Endothelial cell of umbilical vein (primary cell): Measurements from ENCODE around the gene CD72. TPM values are rescaled to one million over a fixed set of nuclear protein-coding genes. Genes with fewer than 3 reads are reported as not detected.

Experiments
- BruUV-seq: library from RNA; stranded (reverse); fragments of 400-500 nt; replicated peaks from 2 replicates; lab custom pipeline; 2021; lab: Mats Ljungman, UMichigan
- CTCF ChIA-PET: fragments of 300-600, 350-600 bp; sonication (Branson Sonifier 250); formaldehyde crosslinking; loops from one replicate; lab custom pipeline; 2021; ENCODE audit warnings: antibody characterized with exemption, inconsistent platforms; lab: Charles Lee
- POLR2A ChIA-PET: fragments of 300-600, 350-600 bp; sonication (Branson Sonifier 250); formaldehyde crosslinking; loops from one replicate; lab custom pipeline; 2021; ENCODE audit warnings: antibody characterized with exemption, inconsistent platforms; lab: Charles Lee
- DNase-seq: peaks from one replicate; pipeline ENCODE4 v3.0.0-alpha.2; 2011; ENCODE audit warnings: low read depth, low spot score
- FAIRE-seq: peaks from 2 replicates; lab custom pipeline; 2011; peaks lifted over from hg19 to GRCh38; lab: Jason Lieb, UNC
- H2AFZ ChIP-seq: 2 replicates; pipeline ENCODE4 v1.6.0; 2012; ENCODE audit warnings: low read depth, low read length, control low read depth, inconsistent platforms
- H3K27ac ChIP-seq: 2 replicates; pipeline ENCODE4 v1.5.1; 2011; ENCODE audit warnings: low read depth, mild to moderate bottlenecking, control low read depth, low read length, moderate library complexity; ENCODE audit not compliant: insufficient read depth
- H3K27me3 ChIP-seq, 2 experiments: 2 replicates each; pipeline versions ENCODE4 v1.6.0 to v1.6.1; 2011; ENCODE audit warnings: low read length in 2 of 2, mixed read lengths in 1 of 2; ENCODE audit not compliant: control insufficient read depth in 2 of 2, insufficient read depth in 2 of 2
- H3K36me3 ChIP-seq, 2 experiments: 2 replicates in 1 of 2; 3 replicates in 1 of 2; pipeline ENCODE4 v1.5.1; 2011; ENCODE audit warnings: low read length in 2 of 2, mild to moderate bottlenecking in 1 of 2, moderate library complexity in 1 of 2; ENCODE audit not compliant: control insufficient read depth in 2 of 2, insufficient read depth in 2 of 2; ENCODE audit errors: extremely low read depth in 1 of 2
- H3K4me1 ChIP-seq: 3 replicates; pipeline ENCODE4 v1.5.1; 2011; ENCODE audit warnings: mild to moderate bottlenecking, low read length; ENCODE audit not compliant: control insufficient read depth, insufficient read depth; ENCODE audit errors: extremely low read depth
- H3K4me2 ChIP-seq: 2 replicates; pipeline ENCODE4 v1.6.1; 2011; ENCODE audit warnings: low read length, control low read depth, mixed read lengths; ENCODE audit not compliant: insufficient read depth
- H3K4me3 ChIP-seq, 3 experiments: fragments of 200-600 bp in 1 of 3; sonication (generic), shearing (Covaris generic) in 1 of 3; replicated peaks in 1 of 3; 2 replicates each; pipeline ENCODE4 v1.5.1; 2011 to 2016; ENCODE audit warnings: control low read depth in 3 of 3, low read length in 3 of 3, mild to moderate bottlenecking in 2 of 3, inconsistent platforms in 1 of 3, low read depth in 1 of 3, moderate library complexity in 1 of 3; ENCODE audit not compliant: insufficient read depth in 1 of 3
- H3K79me2 ChIP-seq: 2 replicates; pipeline ENCODE4 v1.6.0; 2012; ENCODE audit warnings: low read length, inconsistent platforms; ENCODE audit not compliant: control insufficient read depth, insufficient read depth
- H3K9ac ChIP-seq: replicated peaks from 2 replicates; pipeline ENCODE3; 2011; ENCODE audit warnings: low read length, control low read depth; ENCODE audit not compliant: insufficient read depth; ENCODE audit errors: extremely low read depth
- H3K9me1 ChIP-seq: replicated peaks from 3 replicates; pipeline ENCODE4 v1.6.0; 2011; ENCODE audit warnings: mild to moderate bottlenecking, low read length; ENCODE audit not compliant: control insufficient read depth, insufficient read depth; ENCODE audit errors: extremely low read depth
- H3K9me3 ChIP-seq: replicated peaks from 2 replicates; pipeline ENCODE4 v1.5.1; 2012; ENCODE audit warnings: low read length, inconsistent platforms; ENCODE audit not compliant: control insufficient read depth, insufficient read depth
- H4K20me1 ChIP-seq: replicated peaks from 2 replicates; pipeline ENCODE3; 2011; ENCODE audit warnings: mild to moderate bottlenecking, low read length; ENCODE audit not compliant: control insufficient read depth, insufficient read depth; ENCODE audit errors: extremely low read depth
- CTCF ChIP-seq, 2 donors: IDR thresholded peaks; 1 replicate in 1 of 2; 2 replicates in 1 of 2; pipeline ENCODE4 v1.5.1; 2011; ENCODE audit warnings: low read length in 2 of 2, mild to moderate bottlenecking in 2 of 2, moderate library complexity in 2 of 2, control low read depth in 1 of 2, inconsistent platforms in 1 of 2, low read depth in 1 of 2; ENCODE audit not compliant: insufficient read depth in 1 of 2; ENCODE audit errors: extremely low read depth in 1 of 2
- EZH2 ChIP-seq: IDR thresholded peaks from 2 replicates; pipeline ENCODE4 v1.6.1; 2012; ENCODE audit warnings: borderline replicate concordance, low read depth, mild to moderate bottlenecking, moderate library complexity, low read length, inconsistent platforms; ENCODE audit not compliant: severe bottlenecking
- FOS ChIP-seq: IDR thresholded peaks from 2 replicates; pipeline ENCODE4 v1.6.1; 2011; ENCODE audit warnings: mild to moderate bottlenecking, low read length, moderate library complexity, borderline replicate concordance; ENCODE audit not compliant: insufficient read depth
- GATA2 ChIP-seq: IDR thresholded peaks from 2 replicates; pipeline ENCODE4 v1.7.0; 2011; ENCODE audit warnings: low read depth, mild to moderate bottlenecking, moderate library complexity, mixed read lengths, low read length; ENCODE audit not compliant: insufficient read length, insufficient read depth
- JUN ChIP-seq: IDR thresholded peaks from 2 replicates; pipeline ENCODE4 v1.6.1; 2011; ENCODE audit warnings: borderline replicate concordance, low read depth; ENCODE audit not compliant: insufficient read length, insufficient read depth
- MAX ChIP-seq: IDR thresholded peaks from 2 replicates; pipeline ENCODE4 v1.6.1; 2011; ENCODE audit not compliant: insufficient read depth, insufficient read length
- MYC ChIP-seq: IDR thresholded peaks from one replicate; pipeline ENCODE4 v1.6.1; 2011; ENCODE audit warnings: mild to moderate bottlenecking, low read depth, low read length
- POLR2A ChIP-seq: IDR thresholded peaks from 2 replicates; pipeline ENCODE4 v1.6.1; 2012; ENCODE audit warnings: low read depth, mild to moderate bottlenecking, control low read depth, low read length
- POLR2AphosphoS5 ChIP-seq: IDR thresholded peaks from 2 replicates; pipeline ENCODE4 v1.6.1; 2012; ENCODE audit warnings: low read depth, mild to moderate bottlenecking, control low read depth, low read length, moderate library complexity; ENCODE audit not compliant: insufficient read depth
- dilution Hi-C: fragments of 300-500 bp; cut with MboI; formaldehyde crosslinking; loops from one replicate; pipeline ENCODE4 v1.15.0; 2019; ENCODE audit warnings: low sequenced_read_pairs; ENCODE audit not compliant: extremely low pct_ligation_motif_present
- intact Hi-C: fragments of 100-400 bp; cut with micrococcal nuclease; formaldehyde crosslinking; loops from one replicate; pipeline ENCODE4 v1.10.0; 2022
- polyA plus RNA-seq, 4 experiments: library from polyadenylated mRNA; depleted of rRNA in 3 of 4; stranded (reverse) in 3 of 4; unstranded in 1 of 4; fragments of >200 nt; gene quantifications; 2 replicates each; pipeline versions ENCODE4 v1.2.1 to v1.2.3, GENCODE V29; 2011 to 2012; ENCODE audit warnings: missing spikeins in 1 of 4
- total RNA-seq: library from RNA; stranded (reverse); gene quantifications from 2 replicates; pipeline ENCODE4 v1.2.3, GENCODE V29; 2021

The CD72 gene
- total and polyA plus RNA-seq, 2 donors (not counting 3 experiments of a cell fraction or from before 2014, with no cell fraction given), result 0.39 TPM; not detected in 1

GRCh38 chr9:35656831-35657545 is 38.8 kb upstream of the CD72 start:
- Histone ChIP-seq H4K20me1 (no peaks in the 10 kb centered on the region), H3K9ac (peak overlapping the region; percentile 14), H3K4me1 (peaks cover 9% of the 10 kb centered on the region), H3K4me2 (peak overlapping the region; percentile 37), H3K36me3 (peaks cover 0 to 8% of the 10 kb centered on the region in 2 experiments), H3K9me1 (no peaks in the 10 kb centered on the region), H3K27ac (peak overlapping the region; percentile 94), H3K4me3 (peak overlapping the region in 2 of 3 experiments; percentile 4 to 29), H3K27me3 (no peaks in the 10 kb centered on the region), H3K9me3 (no peaks in the 10 kb centered on the region), H3K79me2 (peaks cover 4% of the 10 kb centered on the region), H2AFZ (peak overlapping the region; percentile 45)
- dilution Hi-C loops (no loop called here), intact Hi-C loops (loop anchor here (1.0 to 5.0 kb wide), 4 partner anchors 53 to 250 kb away; partner anchors contain the start of genes HRCT1, RUSC2 and SPAAR)
- CTCF ChIA-PET, result interaction anchor here (1.1 to 10.0 kb wide), 10 partner anchors 8 to 134 kb away, joined by 3 to 227 read pairs (median 6); partner anchors contain the start of genes MSMP and TPM2
- FAIRE-seq, result no peak
- POLR2A ChIA-PET, result no interaction called here
- peak; percentile 53 for DNase-seq
- TF ChIP-seq GATA2, result no peak
- TF ChIP-seq POLR2A, result no peak
- TF ChIP-seq MYC, result no peak
- TF ChIP-seq MAX, result no peak
- TF ChIP-seq JUN, result no peak
- no peak for TF ChIP-seq CTCF (IDR thresholded peaks at IDR 0.05; ENCODE audit: extremely low read depth in 1 of 2, insufficient read depth in 1 of 2, low read depth in 1 of 2, low read length in 2 of 2)
- no peak for TF ChIP-seq POLR2AphosphoS5
- TF ChIP-seq FOS, result no peak
- TF ChIP-seq EZH2, result no peak
- no TSS peak for BruUV-seq
